K562 (cell line): ENCODE measurements around the gene TALDO1. TPM values are rescaled to one million over a fixed set of nuclear protein-coding genes. Genes with fewer than 3 reads are reported as not detected.

Experiments
- ATAC-seq: fragments of 200-7000 bp; cut with Tn5 transposase; 3 replicates; pipeline ENCODE4 v1.9.1; 2020; ENCODE audit warnings: moderate library complexity
- BruUV-seq: library from RNA; stranded (reverse); fragments of 400-500 nt; replicated peaks from 2 replicates; lab custom pipeline; 2021; lab: Mats Ljungman, UMichigan
- CTCF ChIA-PET: fragments of 300-600 bp; formaldehyde crosslinking; extraction: SDS; loops from one replicate; lab custom pipeline; 2021; ENCODE audit warnings: low intra/inter-chr PET ratio; lab: Yijun Ruan, JAX
- POLR2A ChIA-PET: fragments of 300-600, 350-650 bp; sonication (Branson Sonifier 250); formaldehyde crosslinking; extraction: SDS; loops from one replicate; lab custom pipeline; 2021; ENCODE audit warnings: antibody characterized with exemption, inconsistent platforms; lab: Yijun Ruan, JAX
- DNase-seq, 4 experiments: peaks; one replicate each; pipeline versions ENCODE4 v3.0.0 to v3.0.0-alpha.2; 2011 to 2018; ENCODE audit warnings: low spot score in 3 of 4, mixed read lengths in 3 of 4; ENCODE audit errors: extremely low read depth in 1 of 4
- FAIRE-seq: peaks from 2 replicates; lab custom pipeline; 2011; peaks lifted over from hg19 to GRCh38; lab: Jason Lieb, UNC
- H2AFZ ChIP-seq: 2 replicates; pipeline ENCODE4 v1.6.0; 2011; ENCODE audit warnings: low read depth, low read length, control low read depth, inconsistent platforms
- H3K27ac ChIP-seq: fragments of 200-600 bp; 3 replicates; pipeline ENCODE4 v1.8.0; 2011; ENCODE audit warnings: low read depth, mild to moderate bottlenecking, control low read depth, inconsistent platforms, low read length, moderate library complexity, mixed read lengths; ENCODE audit errors: extremely low read depth
- H3K27me3 ChIP-seq, 2 experiments: fragments of 300-600 bp in 1 of 2; 2 replicates in 1 of 2; 3 replicates in 1 of 2; pipeline versions ENCODE4 v1.6.0 to v1.8.0; 2011; ENCODE audit warnings: inconsistent platforms in 2 of 2, low read length in 2 of 2, mild to moderate bottlenecking in 1 of 2, mixed read lengths in 1 of 2, moderate library complexity in 1 of 2; ENCODE audit not compliant: control insufficient read depth in 2 of 2, insufficient read depth in 2 of 2
- H3K36me3 ChIP-seq: fragments of 300-600 bp; 3 replicates; pipeline ENCODE4 v1.8.0; 2011; ENCODE audit warnings: mild to moderate bottlenecking, low read length, inconsistent platforms; ENCODE audit not compliant: control insufficient read depth, insufficient read depth
- H3K4me1 ChIP-seq, 2 experiments: fragments of 200-600 bp in 1 of 2; replicated peaks in 1 of 2; 2 replicates in 1 of 2; 3 replicates in 1 of 2; pipeline versions ENCODE4 v1.5.1 to v1.8.0; 2011; ENCODE audit warnings: inconsistent platforms in 2 of 2, low read length in 2 of 2, mild to moderate bottlenecking in 1 of 2, mixed read lengths in 1 of 2, moderate library complexity in 1 of 2; ENCODE audit not compliant: control insufficient read depth in 2 of 2, insufficient read depth in 2 of 2
- H3K4me2 ChIP-seq: 2 replicates; pipeline ENCODE4 v1.6.1; 2011; ENCODE audit warnings: low read length, control low read depth, inconsistent platforms, mixed read lengths; ENCODE audit not compliant: insufficient read depth
- H3K4me3 ChIP-seq: fragments of 200-600 bp; sonication (generic), shearing (Covaris generic); 2 replicates; pipeline ENCODE4 v1.5.1; 2016; ENCODE audit warnings: control low read depth, inconsistent platforms
- H3K79me2 ChIP-seq: fragments of 200-600 bp; 3 replicates; pipeline ENCODE4 v1.8.0; 2011; ENCODE audit warnings: low read length, inconsistent platforms; ENCODE audit not compliant: control insufficient read depth, insufficient read depth
- H3K9ac ChIP-seq, 2 experiments: 2 replicates each; pipeline versions ENCODE4 v1.6.0 to v1.6.1; 2011; ENCODE audit warnings: low read depth in 2 of 2, low read length in 2 of 2, control low read depth in 1 of 2, inconsistent platforms in 1 of 2, mild to moderate bottlenecking in 1 of 2, mixed read lengths in 1 of 2; ENCODE audit not compliant: insufficient read depth in 1 of 2
- H3K9me1 ChIP-seq: one replicate; pipeline ENCODE4 v1.6.0; 2011; ENCODE audit warnings: inconsistent platforms, mild to moderate bottlenecking, low read length, moderate library complexity; ENCODE audit not compliant: control insufficient read depth, insufficient read depth
- H3K9me3 ChIP-seq: replicated peaks from 2 replicates; pipeline ENCODE4 v1.5.1; 2011; ENCODE audit warnings: low read depth, low read length, inconsistent platforms; ENCODE audit not compliant: control insufficient read depth, insufficient read depth
- H4K20me1 ChIP-seq: replicated peaks from 2 replicates; pipeline ENCODE4 v1.6.1; 2011; ENCODE audit warnings: low read length, inconsistent platforms, mixed read lengths; ENCODE audit not compliant: control insufficient read depth, insufficient read depth
- CREB1 ChIP-seq, 2 experiments: sonication (generic) in 1 of 2; formaldehyde crosslinking in 1 of 2; IDR thresholded peaks; 2 replicates each; pipeline versions ENCODE4 v1.6.1 to v1.8.0; 2012 to 2022; ENCODE audit warnings: inconsistent platforms in 1 of 2, mild to moderate bottlenecking in 1 of 2, missing genetic modification reagents in 1 of 2, moderate library complexity in 1 of 2
- DEAF1 ChIP-seq: fragments of 450-650 bp; formaldehyde crosslinking; IDR thresholded peaks from 2 replicates; pipeline ENCODE4 v1.4.0; 2020; ENCODE audit warnings: mild to moderate bottlenecking, moderate library complexity
- RAD21 ChIP-seq, 2 experiments: fragments of 250-450 bp in 1 of 2; fragments of 450-650 bp in 1 of 2; sonication (Bioruptor Pico) in 1 of 2; formaldehyde crosslinking in 1 of 2; IDR thresholded peaks in 1 of 2; conservative IDR thresholded peaks in 1 of 2; 2 replicates each; pipeline versions ENCODE4 v1.4.0 to v1.8.0; 2020 to 2022; ENCODE audit warnings: mild to moderate bottlenecking in 2 of 2, moderate library complexity in 1 of 2
- REST ChIP-seq, 2 experiments: fragments of 450-650 bp; formaldehyde crosslinking in 1 of 2; IDR thresholded peaks; 2 replicates each; pipeline versions ENCODE4 v1.4.0 to v1.6.1; 2014 to 2020; ENCODE audit warnings: mild to moderate bottlenecking in 2 of 2, borderline replicate concordance in 1 of 2, low read depth in 1 of 2
- SAFB2 ChIP-seq: fragments of 200-400 bp; formaldehyde crosslinking; IDR thresholded peaks from 2 replicates; pipeline ENCODE4 v1.6.1; 2018; ENCODE audit warnings: borderline replicate concordance, low read length, low read depth, moderate library complexity; ENCODE audit not compliant: severe bottlenecking
- SMAD4 ChIP-seq: fragments of 250-450 bp; sonication (Bioruptor Pico); conservative IDR thresholded peaks from 2 replicates; pipeline ENCODE4 v1.8.0; 2021; ENCODE audit warnings: inconsistent platforms, mild to moderate bottlenecking, moderate library complexity
- SMC3 ChIP-seq: conservative IDR thresholded peaks from 2 replicates; pipeline ENCODE4 v1.6.1; 2011; ENCODE audit warnings: low read depth, low read length, improper control_type of control experiment; ENCODE audit not compliant: insufficient read depth
- WGBS: fragments of 100-300 bp; shearing (Covaris generic); methylation state at CpG from one replicate; pipeline ENCODE4 v1.1.6; 2016; ENCODE audit warnings: low coverage, mixed read lengths; ENCODE audit not compliant: insufficient coverage; ENCODE audit errors: missing lambda C conversion rate; 5-methylcytosine and 5-hydroxymethylcytosine counted together
- in situ Hi-C: fragments of 300-500 bp; cut with MboI; formaldehyde crosslinking; loops from 4 replicates; pipeline ENCODE4 v1.15.0; 2018; ENCODE audit warnings: inconsistent platforms, mixed read lengths
- intact Hi-C: fragments of 100-400 bp; cut with micrococcal nuclease; formaldehyde crosslinking; loops from 2 replicates; pipeline ENCODE4 v1.14.2; 2022
- polyA plus RNA-seq, 8 experiments: library from polyadenylated mRNA; depleted of rRNA in 4 of 8; stranded (reverse) in 5 of 8; unstranded in 3 of 8; fragments of >200 nt; fragmentation: Nextera tagmentation in 2 of 8; fragmentation: Illumina TruSeq in 1 of 8; extraction: Ambion mirVana in 2 of 8; extraction: Trizol in 1 of 8; gene quantifications; 2 replicates each; pipeline versions ENCODE4 v1.2.1 to v1.2.3, GENCODE V29; 2011 to 2014; ENCODE audit warnings: inconsistent platforms in 1 of 8, missing spikeins in 1 of 8
- total RNA-seq, 7 experiments: library from RNA; depleted of rRNA in 6 of 7; stranded (reverse); fragments of >200 nt in 6 of 7; fragmentation: Illumina TruSeq in 2 of 7; extraction: Trizol in 2 of 7; gene quantifications; 2 replicates each; pipeline versions ENCODE4 v1.2.1 to v1.2.3, GENCODE V29; 2011 to 2021; ENCODE audit warnings: low replicate concordance in 1 of 7

The TALDO1 gene
- total and polyA plus RNA-seq, 9 of the 15 experiments (the other 6 are each of a cell fraction or from before 2014, with no cell fraction given): 260 to 541 (median 441) TPM

- TF ChIP-seq CREB1 (IDR thresholded peaks at IDR 0.05) (no peak), CREB1 (CRISPR knock-in tag; IDR thresholded peaks at IDR 0.05) (no peak), SAFB2 (no peak)
Measured at GRCh38 chr11:722346-722811, 24.9 kb upstream of the TALDO1 start (continued).

GRCh38 chr11:723120-723883 lies 24.0 kb upstream of the TALDO1 start:
- Histone ChIP-seq H3K27ac (no peak overlapping the region), H3K4me2 (no peak overlapping the region), H3K9me3 (no peaks in the 10 kb centered on the region), H3K4me1 (peaks cover 32 to 85% of the 10 kb centered on the region in 2 experiments), H3K27me3 (no peaks in the 10 kb centered on the region; a peak in 1 of 5 replicates), H2AFZ (no peak overlapping the region), H3K4me3 (no peak overlapping the region), H3K36me3 (no peaks in the 10 kb centered on the region), H3K9me1 (no peaks in the 10 kb centered on the region), H3K79me2 (no peaks in the 10 kb centered on the region; the same call in 1 of the 3 replicates), H4K20me1 (no peaks in the 10 kb centered on the region; the same call in 1 of the 2 replicates), H3K9ac (no peak overlapping the region)
- DNase-seq (peak in 2 of 4 experiments; percentile 41 to 71), FAIRE-seq (peak; percentile 92), ATAC-seq (no peak)
- 33% methylated on average over 7 of the region's 8 CpGs for WGBS
- ChIA-PET POLR2A (interaction anchor here (0.5 to 1.5 kb wide), 2 partner anchors 24 to 743 kb away, joined by 3 to 5 read pairs; partner anchors contain the start of gene TALDO1), CTCF (interaction anchor here (0.7 to 2.9 kb wide), 3 partner anchors 25 to 60 kb away, joined by 4 to 16 read pairs (median 10); partner anchors contain the start of gene TMEM80)
- intact Hi-C loops: loop anchor here (2.0 kb wide), 2 partner anchors 27 to 61 kb away; no protein-coding TSS in a partner anchor
- BruUV-seq: no TSS peak
- in situ Hi-C loops: no loop called here
- TF ChIP-seq RAD21 (CRISPR knock-in tag; conservative IDR thresholded peaks at IDR 0.05 in 1 of 2, IDR thresholded peaks at IDR 0.05 in 1 of 2): peak; percentile 58 to 73
- peak; percentile 59; the same call in 1 of the 2 replicates for TF ChIP-seq SMC3
- TF ChIP-seq SMAD4 (CRISPR knock-in tag): no peak
- 0 out of 2 replicates have a peak, but pooled peaks have one; percentile 31 for TF ChIP-seq DEAF1 (CRISPR knock-in tag)
- TF ChIP-seq REST (IDR thresholded peaks at IDR 0.05; ENCODE audit: borderline replicate concordance): peak; percentile 63
- no peak for TF ChIP-seq REST (CRISPR knock-in tag; IDR thresholded peaks at IDR 0.05; ENCODE audit: low read depth)
